Activated CD8-positive, alpha-beta memory T cell treated with anti-CD3 and anti-CD28 coated beads for 24 hours (primary cell): ENCODE data around the gene PDE7B.
A peak's percentile ranks its signal among the peaks of the same experiment; 100 is the strongest.
"Not testable (repeated sequence)": the region's sequence is repeated elsewhere in the genome, so short reads cannot be mapped to it uniquely, and the experiment has no call there.

Source experiments
- DNase-seq: peaks from one replicate; pipeline ENCODE4 v3.0.0-alpha.2; 2020

The PDE7B gene

DNA sequence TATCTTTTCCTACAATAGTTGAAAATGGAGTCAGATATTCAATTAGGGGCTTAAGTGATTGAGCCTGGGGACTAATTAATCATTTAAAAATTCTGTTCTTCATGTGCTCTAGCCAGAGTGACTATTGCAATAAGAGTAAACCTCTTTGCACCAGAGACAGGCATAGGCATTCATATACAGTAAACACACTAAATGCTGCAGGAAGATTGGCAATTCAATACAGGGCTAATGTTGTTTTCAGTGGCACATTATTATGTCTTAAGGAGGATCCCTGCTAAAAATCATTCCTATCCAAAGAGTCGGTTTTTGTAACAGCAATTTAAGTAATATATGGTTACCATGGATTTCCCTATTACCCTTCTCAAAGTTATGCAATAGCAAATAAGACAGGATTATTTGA lies 1.2 kb downstream of the PDE7B start:
- DNase-seq, result no peak

DNA sequence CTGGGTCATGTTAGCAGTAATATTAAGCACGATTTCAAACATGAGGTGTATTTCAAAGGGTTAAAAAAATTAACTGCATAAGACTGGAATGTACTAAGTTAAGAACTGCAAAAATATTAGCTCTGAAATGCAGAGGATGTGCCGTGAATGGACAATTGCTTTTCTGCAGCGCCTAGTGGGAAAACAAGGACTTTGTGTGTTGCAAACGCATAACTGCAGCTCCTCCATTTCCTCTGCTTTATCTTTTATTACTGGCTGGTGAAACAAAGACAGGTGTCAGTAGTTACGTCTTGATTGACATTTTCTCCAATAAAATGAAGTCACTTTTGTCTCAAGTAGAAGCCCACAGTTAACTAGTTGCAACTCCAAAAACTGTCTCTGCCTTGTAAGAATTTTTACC lies 1.7 kb downstream of the PDE7B start:
- DNase-seq, result no peak

DNA sequence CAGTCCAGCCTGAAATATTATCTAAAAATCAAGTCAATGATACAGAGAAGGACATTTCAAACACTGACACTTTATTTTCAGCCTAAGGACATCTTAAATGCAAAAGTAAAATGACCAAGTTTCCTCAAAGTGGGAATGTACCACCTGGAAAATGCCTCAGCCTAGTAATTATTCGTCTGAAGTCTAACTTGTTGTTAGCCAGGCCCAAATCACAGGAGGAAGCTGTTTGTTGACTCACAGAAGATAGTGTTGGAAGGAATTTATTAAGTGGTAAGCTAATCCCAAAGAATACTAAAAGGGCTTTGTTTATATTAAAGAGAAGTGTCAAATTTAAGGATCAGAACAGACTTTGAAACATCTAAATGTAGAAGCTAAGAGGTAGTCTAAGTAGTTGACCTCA lies 2.5 kb downstream of the PDE7B start:
- no peak for DNase-seq

DNA sequence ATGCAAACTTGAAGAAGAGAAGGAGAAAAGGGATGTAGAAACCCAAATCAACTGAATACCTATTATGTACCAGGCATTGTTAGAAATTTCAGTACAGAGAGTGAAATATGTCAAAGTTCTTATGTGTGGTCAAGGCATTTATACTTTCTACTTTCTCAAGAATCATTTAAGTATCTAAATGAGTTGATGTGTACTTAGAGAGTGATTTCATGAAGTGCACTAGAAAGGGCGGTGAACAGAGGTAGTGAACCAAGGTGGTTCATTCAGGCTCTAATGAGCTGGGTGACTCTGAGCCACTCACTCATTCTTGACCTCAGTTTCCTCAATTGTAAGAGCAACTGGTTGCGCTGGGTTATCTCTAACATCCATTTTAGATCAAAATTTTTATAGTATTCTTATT lies 3.3 kb downstream of the PDE7B start:
- DNase-seq, result no peak

DNA sequence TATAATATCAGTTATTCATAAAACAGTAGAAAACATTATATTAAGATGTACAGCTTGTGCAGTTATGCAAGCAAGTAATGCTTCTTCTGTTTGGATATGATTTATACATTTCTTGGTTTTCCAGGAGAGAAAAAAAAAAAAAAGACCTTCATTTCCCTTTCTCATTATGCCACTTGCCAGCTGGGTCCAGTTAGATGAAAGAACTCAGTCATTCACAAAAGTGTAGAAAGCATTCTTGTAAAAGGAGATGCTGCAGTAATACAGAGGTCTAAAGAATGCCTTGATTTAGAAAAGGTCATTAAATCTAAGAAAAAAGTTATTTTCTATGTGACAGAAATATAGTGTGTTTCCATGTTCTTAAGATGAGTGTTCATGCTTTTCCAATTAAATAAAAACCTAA lies 7.4 kb downstream of the PDE7B start:
- DNase-seq, result no peak

DNA sequence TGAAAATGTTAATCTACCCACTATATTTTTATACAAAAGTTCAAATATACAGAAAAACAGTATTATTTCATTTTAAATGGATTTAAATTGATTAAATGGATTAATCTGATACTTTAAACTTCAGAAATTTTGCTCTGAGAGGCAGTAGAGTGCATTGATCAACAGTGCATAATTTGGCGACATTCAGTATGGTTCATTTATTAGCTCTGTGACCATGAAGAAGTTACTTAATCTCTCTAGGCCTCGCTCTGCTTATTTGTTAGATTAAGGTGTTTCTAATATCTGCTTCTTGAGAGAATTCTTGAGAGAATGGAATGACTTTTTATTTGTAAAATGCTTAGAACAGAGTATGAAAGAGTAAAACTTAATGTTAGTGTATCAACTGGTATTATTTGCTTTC lies 8.9 kb downstream of the PDE7B start:
- no peak for DNase-seq

DNA sequence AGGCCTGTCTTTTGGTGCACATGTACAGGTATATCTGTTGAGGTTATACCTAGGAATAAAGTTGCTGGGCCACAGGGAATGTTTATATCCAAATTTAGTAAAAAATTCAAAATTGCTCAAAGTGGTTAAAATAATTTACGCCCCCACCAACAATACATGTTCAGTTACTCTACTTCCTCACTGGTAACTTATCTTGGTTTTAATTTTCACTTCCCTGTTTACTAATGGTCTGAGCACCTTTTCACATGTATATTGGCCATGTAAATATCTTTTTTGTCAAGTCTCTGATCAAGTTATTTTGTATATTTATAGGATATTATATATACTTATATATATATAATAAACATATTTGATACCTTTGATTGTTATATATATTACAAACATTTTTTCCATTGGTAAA lies 9.7 kb downstream of the PDE7B start:
- DNase-seq, result no peak

DNA sequence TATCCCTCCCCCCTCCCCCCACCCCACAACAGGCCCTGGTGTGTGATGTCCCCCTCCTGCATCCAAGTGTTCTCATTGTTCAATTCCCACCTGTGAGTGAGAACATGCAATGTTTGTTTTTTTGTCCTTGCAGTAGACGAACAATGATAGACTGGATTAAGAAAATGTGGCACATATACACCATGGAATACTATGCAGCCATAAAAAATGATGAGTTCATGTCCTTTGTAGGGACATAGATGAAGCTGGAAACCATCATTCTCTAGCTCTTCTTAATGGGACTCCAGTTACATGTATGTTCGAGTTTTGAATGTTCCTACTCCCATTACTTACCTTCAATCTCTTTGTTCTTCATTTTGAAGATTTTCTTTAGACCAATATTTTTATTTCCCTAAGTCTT lies 13.4 kb downstream of the PDE7B start:
- DNase-seq, result not testable (repeated sequence)

DNA sequence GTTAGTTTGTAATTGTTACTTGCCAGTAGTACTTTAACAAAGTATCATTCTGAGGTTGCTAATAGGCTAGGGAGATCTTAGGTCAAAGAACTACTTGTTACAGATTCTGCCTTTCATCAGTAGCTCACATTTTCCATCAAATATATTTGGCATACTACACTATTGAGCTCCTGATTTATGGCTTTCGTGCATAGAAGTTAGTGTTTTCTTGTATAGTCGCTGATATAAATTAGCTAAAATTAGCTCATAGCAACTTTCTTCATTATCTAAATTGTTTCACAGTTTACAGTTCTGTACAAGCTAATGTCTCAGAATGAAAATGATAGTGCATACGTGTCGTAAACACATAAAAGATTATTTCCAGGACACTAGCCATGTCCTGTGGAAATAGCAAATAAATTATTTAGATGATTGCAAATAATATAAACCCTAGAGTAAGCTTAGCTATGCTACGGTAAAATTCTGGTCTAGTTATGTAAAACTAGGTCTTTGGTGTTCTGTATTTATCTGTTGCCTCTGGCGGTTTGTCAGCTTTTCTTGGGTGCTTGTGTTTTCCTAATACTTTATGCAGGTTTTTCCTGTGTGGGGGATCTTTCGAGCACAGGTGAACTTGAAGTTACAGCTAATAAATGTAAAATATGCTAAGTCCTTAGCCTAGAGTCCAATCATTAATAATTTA lies 15.1 kb downstream of the PDE7B start:
- DNase-seq, result no peak

DNA sequence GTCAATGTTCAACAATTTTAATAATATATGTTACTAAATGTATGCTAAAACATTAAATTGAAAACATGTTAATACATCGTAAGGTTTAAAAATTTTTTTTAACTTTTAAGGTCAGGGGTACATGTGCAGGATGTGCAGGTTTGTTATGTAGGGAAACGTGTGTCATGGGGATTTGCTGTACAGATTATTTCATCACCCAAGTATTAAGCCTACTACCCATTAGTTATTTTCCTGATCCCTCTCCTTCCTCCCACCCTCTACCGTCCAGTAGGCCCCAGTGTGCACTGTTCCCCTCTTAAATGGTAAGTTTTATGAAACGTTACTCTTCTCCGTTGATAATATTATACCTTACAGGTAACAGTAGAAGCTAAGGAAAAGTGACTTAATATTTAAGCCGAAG lies 15.8 kb downstream of the PDE7B start:
- no peak for DNase-seq

DNA sequence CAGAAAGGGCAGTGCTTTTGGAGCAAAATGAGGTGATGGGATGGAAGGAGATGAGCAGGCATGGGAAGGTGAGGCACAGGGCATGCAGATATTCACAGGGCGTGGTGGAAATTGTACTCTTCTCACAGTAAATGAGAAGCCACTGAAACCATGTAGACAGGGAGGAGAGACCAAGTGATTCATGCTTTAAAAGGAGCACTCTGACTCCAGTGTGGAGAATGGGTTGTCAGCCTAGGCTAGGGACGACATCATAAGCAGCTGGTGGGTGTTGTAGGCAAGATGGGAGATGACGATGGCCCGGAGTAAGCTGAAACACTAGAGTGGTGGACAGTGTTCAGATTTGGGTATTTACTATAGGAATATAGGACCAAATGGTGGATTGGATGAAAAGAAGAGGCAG lies 18.4 kb downstream of the PDE7B start:
- DNase-seq, result no peak

DNA sequence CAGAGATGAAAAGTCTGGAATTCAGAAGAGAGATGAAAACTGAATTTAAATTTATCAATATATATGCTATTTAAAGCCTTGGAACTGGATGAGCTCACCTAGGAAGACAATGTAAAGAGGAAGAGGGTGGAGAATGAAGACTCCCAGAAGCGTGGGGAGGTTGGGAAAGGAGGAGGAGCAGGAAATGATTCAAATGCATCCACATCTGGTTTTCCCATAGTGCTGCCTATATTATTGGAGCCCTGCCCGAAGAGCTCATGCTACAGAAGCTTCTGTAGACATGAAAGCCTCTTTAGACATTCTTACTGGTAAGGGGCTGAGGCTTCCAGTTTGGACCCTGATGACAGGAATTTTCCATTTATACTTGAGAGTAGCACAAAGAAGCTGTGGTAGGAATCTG lies 19.2 kb downstream of the PDE7B start:
- no peak for DNase-seq

DNA sequence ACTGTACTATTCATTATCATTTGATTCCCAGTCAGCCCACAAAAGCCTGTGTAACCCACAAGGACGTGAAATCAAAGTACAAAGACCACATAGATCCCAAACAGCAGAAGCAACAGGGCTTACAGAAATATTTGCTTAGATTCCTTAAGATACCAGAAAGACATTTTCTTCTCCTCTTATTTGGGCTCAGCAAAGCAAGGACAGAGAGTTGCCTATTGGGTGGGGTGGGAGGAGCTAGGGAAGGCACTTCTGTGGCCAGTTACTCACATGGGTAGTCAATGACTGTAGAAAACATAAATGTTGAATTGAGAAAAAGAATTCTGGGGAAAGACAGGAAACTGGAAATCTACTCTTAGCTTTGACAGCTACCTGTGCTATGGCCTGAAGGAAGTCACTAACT lies 19.8 kb downstream of the PDE7B start:
- DNase-seq, result no peak

DNA sequence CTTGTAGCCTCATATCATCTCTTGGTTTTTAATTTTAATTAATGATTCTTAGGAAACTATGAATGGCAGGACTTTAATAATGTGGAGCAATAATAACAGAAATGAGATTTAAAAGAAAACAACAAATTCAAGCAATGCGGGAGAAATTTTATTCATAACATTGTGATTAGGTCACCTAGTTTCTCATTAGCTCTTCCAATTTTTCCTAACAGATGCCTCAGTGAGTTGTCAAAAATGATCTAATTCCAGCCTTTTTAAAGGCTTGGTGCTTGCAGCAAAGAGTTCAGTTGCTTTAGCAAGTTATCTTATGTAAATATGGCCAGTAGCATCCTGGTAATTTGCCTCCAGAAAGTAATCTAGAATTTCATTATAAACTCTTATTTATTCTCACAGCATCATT lies 20.4 kb downstream of the PDE7B start:
- no peak for DNase-seq

DNA sequence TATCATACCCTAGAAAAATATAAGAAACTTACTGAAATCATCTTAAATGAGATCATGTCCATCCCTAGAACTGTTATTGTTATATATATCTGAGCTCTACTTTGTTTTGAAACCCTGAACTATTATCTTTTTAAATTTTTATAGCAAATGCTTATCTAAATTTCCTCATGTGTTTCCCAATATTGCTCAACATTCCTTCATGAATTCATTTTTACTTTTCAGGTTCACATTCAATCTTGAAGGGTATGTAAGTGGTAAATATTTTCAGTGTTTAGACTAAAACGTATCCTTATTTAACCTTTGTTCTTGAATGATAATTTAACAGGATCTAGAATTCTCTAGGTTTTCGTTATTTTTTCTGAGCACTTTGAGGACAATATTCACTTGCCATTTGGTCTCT lies 23.9 kb downstream of the PDE7B start:
- no peak for DNase-seq

DNA sequence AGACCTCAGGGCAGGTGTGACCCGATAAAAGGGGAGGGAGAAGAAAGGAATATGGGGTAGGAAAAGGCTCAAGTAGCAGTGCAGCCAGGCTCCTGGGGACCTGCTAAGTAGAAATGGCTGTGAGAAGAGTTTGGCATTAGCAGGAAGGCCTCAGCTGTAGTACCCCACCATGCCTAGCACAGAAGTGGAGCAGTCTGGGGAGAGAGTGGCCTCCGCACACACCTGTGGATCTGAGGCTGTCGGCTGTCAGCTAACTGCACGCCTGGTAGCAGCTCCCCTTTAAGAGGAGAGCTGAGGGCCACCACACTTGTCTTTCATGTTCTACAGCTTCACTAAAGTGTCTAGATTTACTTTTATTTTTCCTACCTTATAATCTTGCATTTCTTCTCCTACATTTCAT lies 24.6 kb downstream of the PDE7B start:
- DNase-seq, result no peak

DNA sequence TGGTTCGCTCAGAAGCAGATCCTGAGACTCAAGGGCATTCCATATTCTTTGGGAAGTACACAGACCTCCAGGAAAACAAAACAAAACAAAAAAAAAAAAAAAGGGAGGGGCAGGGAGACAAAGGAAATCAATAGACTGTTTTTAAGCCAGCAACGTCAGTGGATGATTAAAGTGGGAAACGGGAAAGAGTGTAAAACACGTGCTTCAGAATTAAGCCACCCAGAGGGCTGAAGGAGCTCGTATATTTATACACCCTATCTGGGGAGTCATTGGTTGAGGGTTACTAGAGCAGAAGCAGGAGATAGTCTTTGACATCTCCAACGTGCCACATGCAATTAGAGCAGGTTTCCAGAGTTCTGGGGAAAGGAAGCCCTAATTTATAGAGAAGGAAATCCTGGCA lies 26.2 kb downstream of the PDE7B start:
- DNase-seq, result no peak

DNA sequence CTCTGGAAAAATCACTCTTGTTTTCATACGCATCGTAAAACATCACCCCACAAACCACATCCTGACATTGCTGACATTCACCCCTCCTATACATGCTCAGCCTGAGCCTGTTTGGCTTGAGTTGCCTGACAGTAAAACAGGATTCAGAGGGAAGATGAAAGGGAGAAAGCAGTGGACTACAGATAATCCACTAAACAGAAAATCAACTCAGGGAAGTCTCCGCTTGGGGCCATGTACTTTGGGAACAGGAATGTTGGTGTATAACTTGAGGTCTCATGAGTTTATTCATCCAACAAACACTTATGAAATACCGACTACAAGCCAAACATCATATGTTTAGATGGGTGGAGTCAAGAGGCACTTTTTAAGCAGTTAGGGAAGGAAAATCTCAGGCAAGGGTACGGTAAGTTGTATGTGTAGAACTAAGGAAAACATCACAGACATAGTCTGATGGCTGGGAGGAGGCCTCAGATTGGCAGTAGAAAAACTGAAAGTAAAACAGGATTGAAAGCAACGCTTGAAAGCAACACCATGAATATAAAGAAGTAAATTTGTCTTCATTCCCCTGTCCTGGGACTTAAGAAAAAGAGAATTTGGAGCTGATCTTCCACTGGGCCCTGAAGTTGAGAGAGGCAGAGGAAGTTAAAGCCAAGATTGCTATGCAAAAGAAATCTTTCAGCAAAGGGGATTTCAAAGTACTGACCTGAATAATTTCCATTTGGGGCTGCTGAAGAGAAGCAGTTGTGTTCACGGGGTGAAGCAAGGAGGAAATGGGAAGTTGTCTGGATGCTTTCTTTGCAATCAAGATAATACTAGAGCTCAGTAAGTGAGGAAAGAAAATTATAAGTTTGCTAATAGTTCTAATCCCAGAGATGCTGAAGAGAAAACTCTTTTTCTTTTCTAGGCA lies 28.8 kb downstream of the PDE7B start:
- DNase-seq, result peak; percentile 65

DNA sequence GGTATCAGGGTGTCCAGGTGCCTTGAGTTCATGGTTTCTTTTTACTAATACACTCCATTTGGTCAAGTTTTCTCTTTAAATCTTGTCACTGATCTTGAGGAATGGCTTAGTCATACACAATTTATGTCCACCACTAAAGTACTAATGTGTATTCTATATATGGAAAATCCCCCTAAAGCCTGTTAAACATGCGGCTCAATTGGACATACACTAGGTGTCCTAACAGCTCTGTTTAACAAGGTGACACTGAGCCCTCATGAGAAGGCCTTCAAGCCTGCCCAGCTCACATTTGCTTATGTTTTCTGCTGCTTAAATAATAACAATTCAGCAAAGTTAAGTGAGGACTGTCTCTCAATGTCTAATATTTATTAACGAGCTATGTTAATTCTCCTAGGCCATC lies 31.5 kb downstream of the PDE7B start:
- DNase-seq, result no peak

DNA sequence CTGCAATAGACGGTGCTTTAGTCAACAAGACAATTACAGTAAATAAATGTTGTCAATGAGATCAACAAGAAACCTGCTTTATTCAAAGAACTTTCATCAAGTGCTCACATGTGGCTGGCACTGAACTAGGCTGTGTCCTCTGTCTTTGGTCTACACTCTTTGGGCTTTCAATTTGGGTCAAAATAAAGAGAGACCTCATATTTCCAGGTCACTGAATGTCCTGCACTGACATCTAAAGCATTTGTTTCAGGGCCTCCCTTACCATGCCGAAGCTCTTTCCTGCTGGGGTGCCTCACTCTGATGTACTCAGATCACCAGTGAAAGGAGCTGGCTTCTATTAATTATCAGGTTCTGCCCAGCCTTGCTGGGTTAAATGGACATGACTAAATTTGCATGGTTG lies 32.0 kb downstream of the PDE7B start:
- DNase-seq, result no peak

DNA sequence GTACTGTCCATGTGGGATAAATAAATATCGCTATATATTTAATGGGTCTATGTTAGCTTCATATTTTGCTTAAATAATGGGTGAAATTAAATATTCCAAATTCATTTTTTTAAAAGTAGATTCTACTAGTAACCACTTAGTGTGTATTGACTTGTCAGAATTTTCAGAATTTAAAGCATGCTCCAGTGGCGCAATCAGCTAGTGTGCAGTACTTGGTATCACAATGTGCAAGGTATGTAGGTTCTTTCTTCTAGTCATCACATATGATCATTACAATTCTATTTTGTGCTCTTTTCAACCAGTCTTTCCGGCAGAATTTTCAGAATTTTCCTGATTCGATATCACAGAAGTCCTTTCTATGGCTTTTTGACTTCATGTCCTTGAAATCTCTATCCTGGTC lies 32.6 kb downstream of the PDE7B start:
- DNase-seq, result no peak

DNA sequence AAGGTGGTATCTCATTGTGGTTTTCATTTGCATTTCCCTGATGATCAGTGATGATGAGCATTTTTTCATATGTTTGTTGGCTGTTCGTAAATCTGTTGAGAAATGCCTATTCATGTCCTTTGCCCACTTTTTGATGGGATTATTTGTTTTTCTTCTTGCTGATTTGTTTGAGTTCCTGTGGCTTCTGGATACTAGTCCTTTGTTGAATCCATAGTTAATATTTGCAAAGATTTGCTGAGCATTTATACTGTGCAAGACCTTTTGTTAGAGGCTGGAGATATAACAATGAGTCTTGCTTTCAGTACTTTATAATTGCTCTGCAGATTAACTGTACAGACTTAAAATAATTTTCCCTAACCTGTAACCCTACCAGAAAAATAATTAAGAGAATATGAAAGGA lies 35.6 kb downstream of the PDE7B start:
- no peak for DNase-seq

DNA sequence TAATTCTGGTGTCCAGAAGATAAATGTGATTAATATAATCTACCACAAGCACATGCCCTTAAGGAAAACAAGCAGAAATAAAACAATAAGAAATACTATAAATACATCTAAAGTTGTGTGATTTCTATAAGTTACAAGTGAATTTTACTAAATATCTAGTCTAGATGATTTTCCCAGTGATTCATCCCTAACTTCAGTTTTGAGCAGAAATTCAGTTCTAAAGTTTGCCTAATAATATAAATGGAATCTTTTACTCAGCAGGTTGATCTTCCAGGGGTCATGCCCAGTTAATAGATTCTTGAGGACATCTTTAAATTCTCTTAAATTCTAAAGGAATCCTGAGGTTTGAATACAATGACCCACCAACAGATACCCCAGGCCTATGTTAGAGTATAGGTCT lies 37.3 kb downstream of the PDE7B start:
- no peak for DNase-seq

DNA sequence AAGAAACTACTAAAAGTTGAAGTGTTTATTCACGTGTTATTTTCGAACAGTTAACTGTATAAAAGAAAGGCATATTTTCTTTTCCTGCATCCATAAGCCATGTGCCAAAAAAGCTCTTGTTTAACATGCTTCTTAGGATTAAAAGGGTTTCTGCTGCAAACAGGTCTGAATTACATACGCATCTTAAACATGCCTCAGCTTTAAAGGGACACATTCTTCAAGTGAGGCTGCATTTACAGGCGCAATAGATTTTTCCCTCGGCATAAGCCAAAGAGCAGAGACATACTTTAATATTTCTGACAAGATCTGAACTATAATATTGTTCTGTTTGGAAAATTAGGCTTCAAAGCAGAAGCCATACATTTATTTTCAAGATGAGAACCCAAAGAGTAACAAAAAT lies 39.4 kb downstream of the PDE7B start:
- DNase-seq, result no peak

DNA sequence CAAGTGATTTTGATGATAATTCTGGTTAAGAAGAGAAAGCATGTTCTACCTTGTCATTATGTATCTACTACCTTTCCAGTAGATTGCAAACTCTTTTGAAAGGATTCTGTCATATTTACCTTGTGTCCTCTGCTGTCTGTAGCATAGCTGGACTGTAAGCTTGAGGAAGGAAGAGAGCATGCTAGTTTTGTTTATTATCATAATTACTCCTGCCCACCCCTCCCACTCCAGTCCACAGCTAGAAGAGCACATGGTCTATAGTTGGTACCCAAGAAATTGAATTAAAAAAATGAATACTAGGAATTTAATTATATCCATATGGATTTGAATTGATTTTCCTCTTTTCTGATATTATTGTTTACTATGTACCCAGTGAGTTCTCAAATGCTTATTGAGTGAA lies 40.2 kb downstream of the PDE7B start:
- no peak for DNase-seq
